HepG2 (cell line): ENCODE results near the gene CD300LF. TPM values are rescaled to one million over a fixed set of nuclear protein-coding genes. Genes with fewer than 3 reads are reported as not detected.

Source experiments
- ATAC-seq: fragments of 200-7000 bp; cut with Tn5 transposase; 3 replicates; pipeline ENCODE4 v1.9.1; 2020; ENCODE audit warnings: mild to moderate bottlenecking, moderate library complexity
- BruUV-seq: library from RNA; stranded (reverse); fragments of 400-500 nt; replicated peaks from 2 replicates; lab custom pipeline; 2021; lab: Mats Ljungman, UMichigan
- CTCF ChIA-PET: fragments of 300-600 bp; formaldehyde crosslinking; extraction: SDS; loops from one replicate; lab custom pipeline; 2021; ENCODE audit warnings: low total read pairs, inconsistent platforms, low intra/inter-chr PET ratio; lab: Yijun Ruan, JAX
- POLR2A ChIA-PET: fragments of 350-600 bp; sonication (Branson Sonifier 250); formaldehyde crosslinking; loops from one replicate; lab custom pipeline; 2020; ENCODE audit warnings: antibody characterized with exemption, inconsistent platforms; lab: Yijun Ruan, JAX
- DNase-seq: peaks from one replicate; pipeline ENCODE4 v3.0.0-alpha.2; 2015; ENCODE audit warnings: low spot score
- FAIRE-seq: peaks from 3 replicates; lab custom pipeline; 2011; peaks lifted over from hg19 to GRCh38; lab: Jason Lieb, UNC
- H2AFZ ChIP-seq: one replicate; pipeline ENCODE4 v1.6.1; 2011; ENCODE audit warnings: low read length, inconsistent platforms
- H3K27ac ChIP-seq: fragments of 300-600 bp; 3 replicates; pipeline ENCODE4 v1.8.0; 2011; ENCODE audit warnings: mixed run types, mild to moderate bottlenecking, mixed read lengths, low read length, inconsistent platforms; ENCODE audit not compliant: insufficient read depth; ENCODE audit errors: extremely low read length
- H3K27me3 ChIP-seq, 2 experiments: fragments of 200-600 bp in 1 of 2; 2 replicates in 1 of 2; 3 replicates in 1 of 2; pipeline versions ENCODE4 v1.6.0 to v1.8.0; 2011; ENCODE audit warnings: low read length in 2 of 2, mild to moderate bottlenecking in 2 of 2, moderate library complexity in 2 of 2, inconsistent platforms in 1 of 2; ENCODE audit not compliant: insufficient read depth in 2 of 2, control insufficient read depth in 1 of 2
- H3K36me3 ChIP-seq, 2 experiments: fragments of 200-600 bp in 1 of 2; replicated peaks in 1 of 2; 2 replicates in 1 of 2; 3 replicates in 1 of 2; pipeline versions ENCODE4 v1.5.1 to v1.8.0; 2011; ENCODE audit warnings: low read length in 2 of 2, inconsistent platforms in 1 of 2; ENCODE audit not compliant: insufficient read depth in 2 of 2, control insufficient read depth in 1 of 2
- H3K4me1 ChIP-seq: 2 replicates; pipeline ENCODE4 v1.5.1; 2012; ENCODE audit warnings: low read length, inconsistent platforms; ENCODE audit not compliant: insufficient read depth
- H3K4me2 ChIP-seq: 2 replicates; pipeline ENCODE4 v1.6.0; 2011; ENCODE audit warnings: low read depth, low read length, inconsistent platforms
- H3K4me3 ChIP-seq, 3 experiments: fragments of 200-600 bp in 1 of 3; sonication (generic), shearing (Covaris generic) in 1 of 3; replicated peaks in 1 of 3; 2 replicates each; pipeline ENCODE4 v1.5.1; 2011 to 2016; ENCODE audit warnings: low read length in 3 of 3, inconsistent platforms in 2 of 3, low read depth in 2 of 3, mild to moderate bottlenecking in 2 of 3, control low read depth in 1 of 3, mixed read lengths in 1 of 3; ENCODE audit not compliant: insufficient read depth in 1 of 3
- H3K79me2 ChIP-seq: one replicate; pipeline ENCODE4 v1.6.1; 2011; ENCODE audit warnings: low read length, inconsistent platforms; ENCODE audit not compliant: insufficient read depth
- H3K9ac ChIP-seq: 2 replicates; pipeline ENCODE4 v1.6.0; 2011; ENCODE audit warnings: mild to moderate bottlenecking, low read depth, low read length, inconsistent platforms; ENCODE audit not compliant: insufficient read depth
- H3K9me3 ChIP-seq: 2 replicates; pipeline ENCODE4 v1.5.1; 2012; ENCODE audit warnings: mild to moderate bottlenecking, low read length
- H4K20me1 ChIP-seq: 2 replicates; pipeline ENCODE4 v1.6.0; 2011; ENCODE audit warnings: inconsistent platforms, mild to moderate bottlenecking, low read length, moderate library complexity; ENCODE audit not compliant: insufficient read depth
- BRD4 ChIP-seq: sonication (generic); formaldehyde crosslinking; IDR thresholded peaks from 2 replicates; pipeline ENCODE4 v1.4.0; 2020; ENCODE audit warnings: missing genetic modification reagents
- MEIS2 ChIP-seq: sonication (generic); formaldehyde crosslinking; IDR thresholded peaks from 2 replicates; pipeline ENCODE4 v1.9.0; 2021; ENCODE audit warnings: mild to moderate bottlenecking, missing genetic modification reagents
- NR2F6 ChIP-seq, 2 experiments: IDR thresholded peaks; 2 replicates each; pipeline ENCODE4 v1.6.1; 2016; ENCODE audit warnings: antibody characterized with exemption in 1 of 2, mild to moderate bottlenecking in 1 of 2
- RARG ChIP-seq: sonication (generic); formaldehyde crosslinking; IDR thresholded peaks from 2 replicates; pipeline ENCODE4 v1.4.0; 2020; ENCODE audit warnings: low read depth, mild to moderate bottlenecking, missing genetic modification reagents
- SMAD1 ChIP-seq: sonication (generic); formaldehyde crosslinking; IDR thresholded peaks from 2 replicates; pipeline ENCODE4 v1.4.0; 2020; ENCODE audit warnings: missing genetic modification reagents, low read depth, mild to moderate bottlenecking, borderline replicate concordance
- SMC3 ChIP-seq: IDR thresholded peaks from 2 replicates; pipeline ENCODE4 v1.6.1; 2011; ENCODE audit warnings: low read length, improper control_type of control experiment
- ZBTB7B ChIP-seq: sonication (generic); formaldehyde crosslinking; IDR thresholded peaks from 2 replicates; pipeline ENCODE4 v1.4.0; 2020; ENCODE audit warnings: missing genetic modification reagents
- ZNF274 ChIP-seq: sonication (generic); formaldehyde crosslinking; IDR thresholded peaks from 2 replicates; pipeline ENCODE4 v1.5.1; 2020; ENCODE audit warnings: mild to moderate bottlenecking, missing genetic modification reagents
- ZNF616 ChIP-seq: sonication (generic); formaldehyde crosslinking; IDR thresholded peaks from 2 replicates; pipeline ENCODE4 v1.5.0; 2020; ENCODE audit warnings: low read depth, mild to moderate bottlenecking, missing genetic modification reagents
- ZNF629 ChIP-seq: sonication (generic); formaldehyde crosslinking; conservative IDR thresholded peaks from 2 replicates; pipeline ENCODE4 v1.5.0; 2020; ENCODE audit warnings: missing genetic modification reagents
- ZNF644 ChIP-seq: IDR thresholded peaks from 2 replicates; pipeline ENCODE4 v1.6.1; 2016; ENCODE audit warnings: low read depth
- WGBS: methylation state at CpG from one replicate; pipeline ENCODE4 v1.1.6; 2017; ENCODE audit warnings: low lambda C conversion rate; 5-methylcytosine and 5-hydroxymethylcytosine counted together
- in situ Hi-C: cut with HindIII; loops from 2 replicates; pipeline ENCODE4 v1.10.0; 2017; ENCODE audit warnings: low pct_unique_long_range_greater_than_20kb; ENCODE audit not compliant: extremely low pct_ligation_motif_present
- intact Hi-C: fragments of 100-400 bp; cut with micrococcal nuclease; formaldehyde crosslinking; loops from one replicate; pipeline ENCODE4 v1.10.0; 2022; ENCODE audit not compliant: unreplicated experiment
- polyA plus RNA-seq, 8 experiments: library from polyadenylated mRNA; depleted of rRNA in 3 of 8; stranded (reverse) in 7 of 8; unstranded in 1 of 8; fragments of >200 nt; fragmentation: Illumina TruSeq in 4 of 8; extraction: Trizol in 4 of 8; gene quantifications; 2 replicates each; pipeline versions ENCODE4 v1.2.1 to v1.2.3, GENCODE V29; 2011 to 2016; ENCODE audit warnings: low read depth in 4 of 8, missing spikeins in 1 of 8, mixed read lengths in 1 of 8; ENCODE audit not compliant: insufficient read depth in 1 of 8
- total RNA-seq, 5 experiments: library from RNA; depleted of rRNA; stranded (reverse); fragments of >200 nt; fragmentation: Illumina TruSeq; extraction: Trizol; gene quantifications; 2 replicates each; pipeline ENCODE4 v1.2.3, GENCODE V29; 2016; ENCODE audit warnings: low read depth in 1 of 5
- TF ChIP-seq, protein P1 (sequence below): sonication (generic); formaldehyde crosslinking; IDR thresholded peaks from 2 replicates; pipeline ENCODE4 v1.8.0; 2023; ENCODE audit warnings: mild to moderate bottlenecking, missing genetic modification reagents
- TF ChIP-seq, protein P2 (sequence below): sonication (generic); formaldehyde crosslinking; IDR thresholded peaks from 2 replicates; pipeline ENCODE4 v1.5.0; 2020; ENCODE audit warnings: missing genetic modification reagents
- TF ChIP-seq, protein P3 (sequence below): sonication (generic); formaldehyde crosslinking; IDR thresholded peaks from 2 replicates; pipeline ENCODE4 v1.4.0; 2020; ENCODE audit warnings: mild to moderate bottlenecking, missing genetic modification reagents, borderline replicate concordance
- TF ChIP-seq, protein P4 (sequence below): IDR thresholded peaks from 2 replicates; pipeline ENCODE4 v1.6.1; 2016; ENCODE audit warnings: missing compliant biosample characterization, missing genetic modification reagents, borderline replicate concordance

Gene CD300LF
- total and polyA plus RNA-seq, 2 of the 13 experiments (the other 11 are each of a cell fraction or from before 2014, with no cell fraction given), result not detected

DNA sequence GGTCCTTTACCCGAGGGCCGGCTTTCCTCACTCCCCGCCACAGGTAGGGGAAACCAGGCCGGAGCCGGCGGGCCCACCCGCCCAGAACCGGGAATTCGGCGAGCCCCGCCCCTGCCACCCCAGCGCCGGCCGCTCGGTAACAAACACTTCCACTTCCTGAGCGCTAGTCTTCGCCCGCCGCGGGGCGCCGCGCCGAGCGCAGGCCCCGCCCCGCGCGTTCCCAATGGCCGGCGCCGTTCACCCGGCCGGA lies 35.5 kb upstream of the CD300LF start:
- no peak for ATAC-seq
- ChIA-PET POLR2A (interaction anchor here (1.2 to 21.5 kb wide), 3 partner anchors 11 to 91 kb away, joined by 3 to 1459 read pairs (median 74); partner anchors contain the start of genes NAT9 and RAB37), CTCF (interaction anchor here (1.0 to 9.0 kb wide), 5 partner anchors 10 to 43 kb away, joined by 3 to 219 read pairs (median 4); partner anchors contain the start of gene NAT9)
- peak overlapping the region; percentile 87 for H3K4me2 ChIP-seq
- no peak overlapping the region for H2AFZ ChIP-seq
- H3K27ac ChIP-seq, result no peak overlapping the region
- peaks cover 8% of the 10 kb centered on the region for H4K20me1 ChIP-seq
- intact Hi-C loops (no loop called here), in situ Hi-C loops (loop anchor here (5.0 kb wide), 1 partner anchor 34 kb away; no protein-coding TSS in a partner anchor)
- peaks cover 0 to 8% of the 10 kb centered on the region in 2 experiments; a peak in 2 of 5 replicates for H3K36me3 ChIP-seq
- H3K4me3 ChIP-seq, result peak overlapping the region; percentile 44 to 99 (median 62); a peak in 5 of 6 replicates
- H3K4me1 ChIP-seq, result peaks cover 64% of the 10 kb centered on the region
- no TSS peak for BruUV-seq
- H3K79me2 ChIP-seq, result peaks cover 48% of the 10 kb centered on the region
- peak overlapping the region; percentile 60 for H3K9ac ChIP-seq
- WGBS, result under 1% methylated on average over 16 of the region's 34 CpGs
- FAIRE-seq, result no peak
- H3K27me3 ChIP-seq, result peaks cover 0 to 3% of the 10 kb centered on the region in 2 experiments; a peak in 1 of 5 replicates
- DNase-seq, result no peak
- H3K9me3 ChIP-seq, result no peaks in the 10 kb centered on the region
- no peak for TF ChIP-seq ZNF644 (CRISPR knock-in tag)
- no peak for TF ChIP-seq RARG (CRISPR knock-in tag)
- no peak for TF ChIP-seq SMAD1
- TF ChIP-seq MEIS2 (CRISPR knock-in tag), result no peak
- TF ChIP-seq, protein P1, sequence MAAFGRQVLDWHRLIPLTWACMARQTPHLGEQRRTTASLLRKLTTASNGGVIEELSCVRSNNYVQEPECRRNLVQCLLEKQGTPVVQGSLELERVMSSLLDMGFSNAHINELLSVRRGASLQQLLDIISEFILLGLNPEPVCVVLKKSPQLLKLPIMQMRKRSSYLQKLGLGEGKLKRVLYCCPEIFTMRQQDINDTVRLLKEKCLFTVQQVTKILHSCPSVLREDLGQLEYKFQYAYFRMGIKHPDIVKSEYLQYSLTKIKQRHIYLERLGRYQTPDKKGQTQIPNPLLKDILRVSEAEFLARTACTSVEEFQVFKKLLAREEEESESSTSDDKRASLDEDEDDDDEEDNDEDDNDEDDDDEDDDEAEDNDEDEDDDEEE (CRISPR knock-in tag), result peak; percentile 11; the same call in 1 of the 2 replicates
- TF ChIP-seq, protein P2, sequence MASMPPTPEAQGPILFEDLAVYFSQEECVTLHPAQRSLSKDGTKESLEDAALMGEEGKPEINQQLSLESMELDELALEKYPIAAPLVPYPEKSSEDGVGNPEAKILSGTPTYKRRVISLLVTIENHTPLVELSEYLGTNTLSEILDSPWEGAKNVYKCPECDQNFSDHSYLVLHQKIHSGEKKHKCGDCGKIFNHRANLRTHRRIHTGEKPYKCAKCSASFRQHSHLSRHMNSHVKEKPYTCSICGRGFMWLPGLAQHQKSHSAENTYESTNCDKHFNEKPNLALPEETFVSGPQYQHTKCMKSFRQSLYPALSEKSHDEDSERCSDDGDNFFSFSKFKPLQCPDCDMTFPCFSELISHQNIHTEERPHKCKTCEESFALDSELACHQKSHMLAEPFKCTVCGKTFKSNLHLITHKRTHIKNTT (CRISPR knock-in tag), result no peak
- no peak for TF ChIP-seq SMC3
- no peak for TF ChIP-seq ZNF616 (CRISPR knock-in tag)
- TF ChIP-seq, protein P3, sequence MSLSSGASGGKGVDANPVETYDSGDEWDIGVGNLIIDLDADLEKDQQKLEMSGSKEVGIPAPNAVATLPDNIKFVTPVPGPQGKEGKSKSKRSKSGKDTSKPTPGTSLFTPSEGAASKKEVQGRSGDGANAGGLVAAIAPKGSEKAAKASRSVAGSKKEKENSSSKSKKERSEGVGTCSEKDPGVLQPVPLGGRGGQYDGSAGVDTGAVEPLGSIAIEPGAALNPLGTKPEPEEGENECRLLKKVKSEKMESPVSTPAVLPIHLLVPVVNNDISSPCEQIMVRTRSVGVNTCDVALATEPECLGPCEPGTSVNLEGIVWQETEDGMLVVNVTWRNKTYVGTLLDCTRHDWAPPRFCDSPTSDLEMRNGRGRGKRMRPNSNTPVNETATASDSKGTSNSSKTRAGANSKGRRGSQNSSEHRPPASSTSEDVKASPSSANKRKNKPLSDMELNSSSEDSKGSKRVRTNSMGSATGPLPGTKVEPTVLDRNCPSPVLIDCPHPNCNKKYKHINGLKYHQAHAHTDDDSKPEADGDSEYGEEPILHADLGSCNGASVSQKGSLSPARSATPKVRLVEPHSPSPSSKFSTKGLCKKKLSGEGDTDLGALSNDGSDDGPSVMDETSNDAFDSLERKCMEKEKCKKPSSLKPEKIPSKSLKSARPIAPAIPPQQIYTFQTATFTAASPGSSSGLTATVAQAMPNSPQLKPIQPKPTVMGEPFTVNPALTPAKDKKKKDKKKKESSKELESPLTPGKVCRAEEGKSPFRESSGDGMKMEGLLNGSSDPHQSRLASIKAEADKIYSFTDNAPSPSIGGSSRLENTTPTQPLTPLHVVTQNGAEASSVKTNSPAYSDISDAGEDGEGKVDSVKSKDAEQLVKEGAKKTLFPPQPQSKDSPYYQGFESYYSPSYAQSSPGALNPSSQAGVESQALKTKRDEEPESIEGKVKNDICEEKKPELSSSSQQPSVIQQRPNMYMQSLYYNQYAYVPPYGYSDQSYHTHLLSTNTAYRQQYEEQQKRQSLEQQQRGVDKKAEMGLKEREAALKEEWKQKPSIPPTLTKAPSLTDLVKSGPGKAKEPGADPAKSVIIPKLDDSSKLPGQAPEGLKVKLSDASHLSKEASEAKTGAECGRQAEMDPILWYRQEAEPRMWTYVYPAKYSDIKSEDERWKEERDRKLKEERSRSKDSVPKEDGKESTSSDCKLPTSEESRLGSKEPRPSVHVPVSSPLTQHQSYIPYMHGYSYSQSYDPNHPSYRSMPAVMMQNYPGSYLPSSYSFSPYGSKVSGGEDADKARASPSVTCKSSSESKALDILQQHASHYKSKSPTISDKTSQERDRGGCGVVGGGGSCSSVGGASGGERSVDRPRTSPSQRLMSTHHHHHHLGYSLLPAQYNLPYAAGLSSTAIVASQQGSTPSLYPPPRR, result 0 out of 2 replicates have a peak, but pooled peaks have one; percentile 6
- TF ChIP-seq, protein P4, sequence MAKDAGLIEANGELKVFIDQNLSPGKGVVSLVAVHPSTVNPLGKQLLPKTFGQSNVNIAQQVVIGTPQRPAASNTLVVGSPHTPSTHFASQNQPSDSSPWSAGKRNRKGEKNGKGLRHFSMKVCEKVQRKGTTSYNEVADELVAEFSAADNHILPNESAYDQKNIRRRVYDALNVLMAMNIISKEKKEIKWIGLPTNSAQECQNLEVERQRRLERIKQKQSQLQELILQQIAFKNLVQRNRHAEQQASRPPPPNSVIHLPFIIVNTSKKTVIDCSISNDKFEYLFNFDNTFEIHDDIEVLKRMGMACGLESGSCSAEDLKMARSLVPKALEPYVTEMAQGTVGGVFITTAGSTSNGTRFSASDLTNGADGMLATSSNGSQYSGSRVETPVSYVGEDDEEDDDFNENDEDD (CRISPR knock-in tag), result peak; percentile 83; the same call in 1 of the 2 replicates
- no peak for TF ChIP-seq ZNF629 (CRISPR knock-in tag)
- TF ChIP-seq ZBTB7B (CRISPR knock-in tag), result no peak
- TF ChIP-seq BRD4 (CRISPR knock-in tag), result no peak
- TF ChIP-seq NR2F6 (IDR thresholded peaks at IDR 0.05), result no peak
- no peak for TF ChIP-seq NR2F6 (CRISPR knock-in tag; IDR thresholded peaks at IDR 0.05)
- no peak for TF ChIP-seq ZNF274 (CRISPR knock-in tag)
